A549 (cell line): Measurements from ENCODE around the gene DYSF.

ENCODE experiments used
- CEBPB ChIP-seq, 2 experiments: fragments of >200 bp in 1 of 2; sonication (Bioruptor Twin) in 1 of 2; formaldehyde crosslinking in 1 of 2; IDR thresholded peaks; 2 replicates each; pipeline ENCODE4 v1.6.1; 2012 to 2016
- RFX5 ChIP-seq: fragments of 450-650 bp; IDR thresholded peaks from 2 replicates; pipeline ENCODE4 v1.7.1; 2014; ENCODE audit warnings: antibody characterized with exemption, mild to moderate bottlenecking, moderate library complexity

DNA sequence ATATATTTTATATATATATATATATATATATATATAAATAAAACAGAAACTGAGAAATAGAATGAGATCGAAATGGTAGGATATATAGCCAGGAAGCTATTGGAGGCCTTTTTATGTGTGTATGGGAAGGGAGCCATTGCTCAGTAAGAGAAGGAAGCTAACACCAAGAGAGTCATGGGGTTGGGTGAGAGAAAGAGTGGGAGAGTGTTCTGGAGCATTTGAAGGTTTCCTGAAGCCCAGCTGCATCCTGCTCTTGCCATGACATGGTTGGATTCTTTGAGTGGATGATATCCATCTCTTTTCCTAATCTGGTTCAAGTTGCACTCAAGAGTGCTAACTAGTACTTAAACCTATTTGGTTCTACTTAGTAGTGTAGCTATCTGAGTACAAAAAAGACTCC, 282.3 kb downstream of the DYSF start:
- TF ChIP-seq RFX5 (no peak), CEBPB (IDR thresholded peaks at IDR 0.05) (no peak)
